D721Med (cell line): ENCODE results near the gene ALDH3B1.

Experiments
- DNase-seq: peaks from one replicate; pipeline ENCODE4 v3.0.0; 2011; ENCODE audit warnings: low spot score; ENCODE audit not compliant: insufficient read length
- FAIRE-seq: peaks from 2 replicates; lab custom pipeline; 2011; peaks lifted over from hg19 to GRCh38; lab: Jason Lieb, UNC
- TF ChIP-seq, protein P1 (sequence below): IDR thresholded peaks from 2 replicates; pipeline ENCODE4 v1.5.1; 2012; ENCODE audit warnings: mild to moderate bottlenecking, control low read depth; ENCODE audit not compliant: insufficient read depth; ENCODE audit errors: missing control alignments

The ALDH3B1 gene

DNA sequence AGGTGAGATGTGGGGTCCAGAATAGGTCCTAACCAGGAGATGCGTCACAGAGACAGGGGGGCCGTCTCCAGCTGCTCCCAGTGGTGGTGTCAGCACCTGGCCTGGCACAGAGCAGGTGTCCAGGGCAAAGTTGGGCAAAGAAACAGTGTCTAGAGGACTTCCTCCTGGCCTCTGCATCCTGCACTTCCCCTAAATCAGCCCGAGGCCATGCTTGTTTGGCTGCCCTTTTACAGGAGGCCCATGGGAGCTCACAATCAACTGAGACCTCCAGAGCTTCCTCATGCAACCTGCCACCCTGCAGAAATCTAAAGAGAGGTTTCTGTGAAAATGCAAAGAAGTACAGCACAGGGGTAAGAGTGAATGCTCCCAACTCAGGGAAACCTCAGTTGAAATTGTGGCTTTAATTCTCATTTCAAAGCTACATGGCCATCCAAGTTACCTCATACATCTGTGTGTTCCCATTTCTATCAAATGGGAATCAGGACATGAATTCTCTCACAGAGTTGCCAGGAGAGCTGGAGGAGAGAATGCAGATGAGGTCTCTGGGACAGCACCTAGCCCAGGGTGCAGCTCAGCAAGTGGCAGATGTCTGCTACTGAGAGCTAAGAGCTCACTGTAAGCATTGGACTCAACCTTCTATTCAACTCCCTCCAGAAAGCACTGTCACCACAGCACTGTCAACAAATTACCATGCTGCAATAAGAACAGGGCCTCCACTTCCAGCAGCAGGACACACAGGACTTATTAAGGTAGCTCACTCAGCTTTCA lies 61.3 kb downstream of the ALDH3B1 start:
- TF ChIP-seq, protein P1, sequence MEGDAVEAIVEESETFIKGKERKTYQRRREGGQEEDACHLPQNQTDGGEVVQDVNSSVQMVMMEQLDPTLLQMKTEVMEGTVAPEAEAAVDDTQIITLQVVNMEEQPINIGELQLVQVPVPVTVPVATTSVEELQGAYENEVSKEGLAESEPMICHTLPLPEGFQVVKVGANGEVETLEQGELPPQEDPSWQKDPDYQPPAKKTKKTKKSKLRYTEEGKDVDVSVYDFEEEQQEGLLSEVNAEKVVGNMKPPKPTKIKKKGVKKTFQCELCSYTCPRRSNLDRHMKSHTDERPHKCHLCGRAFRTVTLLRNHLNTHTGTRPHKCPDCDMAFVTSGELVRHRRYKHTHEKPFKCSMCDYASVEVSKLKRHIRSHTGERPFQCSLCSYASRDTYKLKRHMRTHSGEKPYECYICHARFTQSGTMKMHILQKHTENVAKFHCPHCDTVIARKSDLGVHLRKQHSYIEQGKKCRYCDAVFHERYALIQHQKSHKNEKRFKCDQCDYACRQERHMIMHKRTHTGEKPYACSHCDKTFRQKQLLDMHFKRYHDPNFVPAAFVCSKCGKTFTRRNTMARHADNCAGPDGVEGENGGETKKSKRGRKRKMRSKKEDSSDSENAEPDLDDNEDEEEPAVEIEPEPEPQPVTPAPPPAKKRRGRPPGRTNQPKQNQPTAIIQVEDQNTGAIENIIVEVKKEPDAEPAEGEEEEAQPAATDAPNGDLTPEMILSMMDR: no peak
- no peak for DNase-seq
- no peak for FAIRE-seq

DNA sequence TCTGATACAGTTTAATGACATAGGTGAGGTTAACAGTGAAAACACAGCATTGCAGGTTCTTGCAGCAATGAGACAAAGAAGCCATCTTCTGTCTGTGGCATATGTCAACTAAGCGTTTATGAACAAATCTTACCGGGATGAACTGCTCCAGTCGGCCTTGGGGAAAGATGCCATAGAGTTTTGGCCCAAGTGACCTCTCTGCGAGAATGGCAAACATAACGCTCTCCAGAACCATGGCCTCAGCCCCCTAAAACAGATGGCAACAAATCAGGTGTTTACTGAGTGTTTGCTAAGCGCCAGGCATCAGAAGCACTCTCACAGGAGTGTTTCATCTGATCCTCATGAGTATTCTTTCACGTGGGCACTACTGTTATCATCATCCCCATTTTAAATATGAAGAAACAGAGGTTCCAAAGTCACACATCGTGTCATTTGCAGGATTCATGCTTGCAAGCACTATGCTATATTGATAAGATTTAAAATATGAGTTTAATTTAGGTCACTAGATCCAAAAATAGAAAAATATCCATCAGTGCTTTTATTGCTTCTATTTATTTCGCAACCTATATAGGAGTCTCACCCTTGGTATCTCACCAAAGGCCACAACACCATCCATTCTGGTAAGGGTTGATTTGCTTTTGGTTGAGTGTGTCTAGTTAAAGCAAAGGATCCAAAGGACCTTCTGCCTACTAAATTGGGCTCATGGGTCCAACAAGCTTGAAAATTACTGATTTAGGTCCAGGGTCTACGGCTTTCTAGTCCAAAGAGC lies 64.6 kb downstream of the ALDH3B1 start:
- FAIRE-seq (no peak), DNase-seq (no peak)
- TF ChIP-seq, protein P1: no peak

DNA sequence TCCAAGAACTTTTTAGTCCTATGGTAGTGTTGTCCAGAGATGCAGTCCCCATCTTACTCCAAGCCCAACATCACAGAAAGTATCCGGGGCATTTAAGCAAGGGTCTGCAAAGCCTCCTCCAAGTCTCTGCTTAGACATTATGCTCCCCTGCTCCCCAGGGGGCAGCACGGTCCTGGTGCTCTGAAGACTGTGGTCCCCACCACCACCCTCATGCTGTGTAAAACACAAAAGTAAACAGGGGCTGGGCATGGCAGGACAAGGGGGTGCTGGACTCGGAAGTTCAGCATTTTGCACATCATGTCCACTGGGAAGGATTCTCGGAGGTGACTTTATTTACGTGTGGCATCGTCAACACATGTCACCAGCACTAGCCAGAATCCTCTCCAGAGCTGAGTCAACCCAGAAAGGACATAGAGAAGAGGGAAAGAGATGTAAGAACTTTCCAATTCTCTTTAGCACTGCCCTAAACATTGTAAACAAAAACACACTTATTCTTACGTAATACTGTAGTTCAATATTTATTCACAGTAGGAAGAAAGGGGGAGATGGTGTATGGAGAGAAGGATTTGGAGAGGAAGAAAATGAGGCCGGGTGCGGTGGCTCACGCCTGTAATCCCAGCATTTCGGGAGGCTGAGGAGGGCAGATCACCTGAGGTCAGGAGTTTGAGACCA lies 66.4 kb downstream of the ALDH3B1 start:
- TF ChIP-seq, protein P1: peak; percentile 33

DNA sequence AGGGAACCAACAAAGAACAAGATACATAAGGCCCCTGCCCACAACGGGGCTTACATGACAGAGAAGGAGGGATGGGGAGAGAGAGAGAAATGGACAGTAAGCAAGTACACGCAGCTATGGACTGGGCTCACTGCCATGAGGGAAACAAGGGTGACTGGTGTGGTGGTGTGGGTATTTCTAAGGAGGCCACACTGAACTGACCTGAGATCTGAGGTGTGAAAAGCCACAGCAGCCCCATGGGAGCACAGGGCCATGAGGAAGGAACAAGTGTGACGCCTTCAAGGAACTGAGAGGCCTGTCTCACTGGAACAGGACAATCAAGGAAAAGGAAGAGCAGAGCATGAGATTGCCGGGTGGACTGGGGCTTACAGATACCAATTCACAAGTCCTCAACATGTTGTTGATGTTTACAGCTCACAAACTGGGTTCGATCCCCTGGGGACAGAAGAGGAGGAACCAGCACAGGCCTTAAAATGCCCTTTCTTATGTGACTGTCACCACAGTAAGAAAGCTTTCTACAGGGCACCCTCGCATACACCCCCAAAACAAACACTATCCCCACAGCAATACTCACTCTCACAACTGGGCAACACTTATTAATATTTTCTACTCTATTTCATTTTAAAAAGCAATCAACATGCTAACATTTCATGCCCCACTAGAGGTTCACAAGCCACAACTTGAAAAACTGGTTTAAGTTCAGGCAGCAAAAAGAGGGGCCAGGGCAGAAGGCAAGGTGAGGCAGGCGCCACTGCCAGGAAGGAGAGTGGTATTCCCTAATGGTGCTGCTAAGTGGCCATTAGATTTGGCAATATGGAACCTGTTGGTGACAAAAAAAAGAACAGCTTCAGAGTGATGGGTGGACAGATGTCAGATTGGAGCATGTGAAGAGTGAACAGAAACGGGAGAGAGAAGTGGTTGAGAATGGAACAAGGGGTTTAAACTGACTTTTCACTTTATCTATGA lies 67.8 kb downstream of the ALDH3B1 start:
- no peak for FAIRE-seq
- TF ChIP-seq, protein P1: no peak
- no peak for DNase-seq

More for the DNA sequence above, 66.4 kb downstream of the ALDH3B1 start:
- FAIRE-seq (no peak), DNase-seq (no peak)
